GM12878 (cell line): ENCODE data around the gene KIF12. TPM values are rescaled to one million over a fixed set of nuclear protein-coding genes. Genes with fewer than 3 reads are reported as not detected.

Experiments
- ATAC-seq: fragments of 200-7000 bp; cut with Tn5 transposase; 3 replicates; pipeline ENCODE4 v1.9.1; 2020; ENCODE audit warnings: mild to moderate bottlenecking, moderate library complexity
- BruUV-seq: library from RNA; stranded (reverse); fragments of 400-500 nt; replicated peaks from 2 replicates; lab custom pipeline; 2021; lab: Mats Ljungman, UMichigan
- CTCF ChIA-PET: fragments of 300-600 bp; sonication (Branson Sonifier 250); formaldehyde crosslinking; extraction: SDS; loops from one replicate; lab custom pipeline; 2021; ENCODE audit warnings: inconsistent platforms; lab: Yijun Ruan, JAX
- POLR2A ChIA-PET: fragments of 350-600 bp; formaldehyde crosslinking; extraction: SDS; loops from one replicate; lab custom pipeline; 2021; ENCODE audit warnings: inconsistent platforms; lab: Charles Lee
- RAD21 ChIA-PET: fragments of 300-600 bp; sonication (Branson Sonifier 250); formaldehyde crosslinking; loops from one replicate; lab custom pipeline; 2023; ENCODE audit warnings: antibody characterized with exemption; ENCODE audit not compliant: unreplicated experiment; lab: Charles Lee
- SMC1A ChIA-PET: fragments of 300-600 bp; sonication (Branson Sonifier 250); formaldehyde crosslinking; loops from one replicate; lab custom pipeline; 2023; ENCODE audit not compliant: unreplicated experiment, uncharacterized antibody; lab: Charles Lee
- DNase-seq: peaks from one replicate; pipeline ENCODE4 v3.0.0-alpha.2; 2011; ENCODE audit warnings: low read depth, low spot score
- FAIRE-seq: peaks from 3 replicates; lab custom pipeline; 2011; peaks lifted over from hg19 to GRCh38; lab: Jason Lieb, UNC
- H2AFZ ChIP-seq: 2 replicates; pipeline ENCODE4 v1.6.0; 2011; ENCODE audit warnings: low read depth, low read length, control low read depth; ENCODE audit not compliant: control insufficient read depth
- H3K27ac ChIP-seq: 2 replicates; pipeline ENCODE4 v1.5.1; 2011; ENCODE audit warnings: control low read depth; ENCODE audit not compliant: control insufficient read depth, insufficient read depth
- H3K27me3 ChIP-seq, 2 experiments: replicated peaks in 1 of 2; 2 replicates each; pipeline versions ENCODE4 v1.6.0 to v1.6.1; 2011; ENCODE audit warnings: low read length in 1 of 2; ENCODE audit not compliant: control insufficient read depth in 2 of 2, insufficient read depth in 2 of 2
- H3K36me3 ChIP-seq, 2 experiments: 2 replicates each; pipeline ENCODE4 v1.5.1; 2011; ENCODE audit warnings: low read length in 1 of 2; ENCODE audit not compliant: control insufficient read depth in 2 of 2, insufficient read depth in 2 of 2
- H3K4me1 ChIP-seq: 2 replicates; pipeline ENCODE4 v1.6.1; 2011; ENCODE audit warnings: mild to moderate bottlenecking, low read length, moderate library complexity, mixed read lengths; ENCODE audit not compliant: control insufficient read depth, insufficient read depth
- H3K4me2 ChIP-seq: 2 replicates; pipeline ENCODE4 v1.6.0; 2011; ENCODE audit warnings: control low read depth; ENCODE audit not compliant: control insufficient read depth, insufficient read depth
- H3K4me3 ChIP-seq: fragments of 200-600 bp; sonication (generic); 2 replicates; pipeline ENCODE4 v1.5.1; 2016
- H3K79me2 ChIP-seq: 2 replicates; pipeline ENCODE4 v1.6.0; 2011; ENCODE audit warnings: low read length; ENCODE audit not compliant: control insufficient read depth, insufficient read depth
- H3K9ac ChIP-seq: 2 replicates; pipeline ENCODE4 v1.8.0; 2011; ENCODE audit warnings: low read length, control low read depth, mixed read lengths; ENCODE audit not compliant: control insufficient read depth, insufficient read depth
- H3K9me3 ChIP-seq: replicated peaks from 3 replicates; pipeline ENCODE4 v1.5.1; 2011; ENCODE audit warnings: mild to moderate bottlenecking, low read length; ENCODE audit not compliant: control insufficient read depth, insufficient read depth
- H4K20me1 ChIP-seq: 2 replicates; pipeline ENCODE4 v1.6.0; 2011; ENCODE audit not compliant: control insufficient read depth, insufficient read depth
- CTCF ChIP-seq, 3 experiments: IDR thresholded peaks in 2 of 3; conservative IDR thresholded peaks in 1 of 3; 2 replicates each; pipeline ENCODE4 v1.5.1; 2011; ENCODE audit warnings: low read depth in 3 of 3, low read length in 3 of 3, mild to moderate bottlenecking in 3 of 3, control low read depth in 2 of 3, moderate library complexity in 2 of 3, inconsistent platforms in 1 of 3, mixed read lengths in 1 of 3; ENCODE audit not compliant: control insufficient read depth in 2 of 3, insufficient read depth in 1 of 3; ENCODE audit errors: extremely low read depth in 1 of 3
- CUX1 ChIP-seq: IDR thresholded peaks from 2 replicates; pipeline ENCODE4 v1.6.1; 2012; ENCODE audit warnings: improper control_type of control experiment, low read depth, low read length; ENCODE audit not compliant: insufficient replicate concordance
- MEF2A ChIP-seq: IDR thresholded peaks from 2 replicates; pipeline ENCODE4 v1.6.1; 2011; ENCODE audit warnings: low read depth, mild to moderate bottlenecking, low read length, moderate library complexity; ENCODE audit not compliant: insufficient read depth
- MEF2B ChIP-seq: fragments of 450-650 bp; IDR thresholded peaks from 2 replicates; pipeline ENCODE4 v1.6.1; 2018; ENCODE audit warnings: mild to moderate bottlenecking, moderate library complexity; ENCODE audit not compliant: partially characterized antibody, poor library complexity, severe bottlenecking
- NKRF ChIP-seq: fragments of 450-650 bp; conservative IDR thresholded peaks from 2 replicates; pipeline ENCODE4 v1.6.1; 2017; ENCODE audit warnings: mild to moderate bottlenecking, moderate library complexity
- RELB ChIP-seq: fragments of 450-650 bp; IDR thresholded peaks from 2 replicates; pipeline ENCODE4 v1.6.1; 2017; ENCODE audit warnings: low read depth, mild to moderate bottlenecking, moderate library complexity
- WGBS: methylation state at CpG from one replicate; pipeline ENCODE4 v1.1.6; 2016; ENCODE audit warnings: low lambda C conversion rate; ENCODE audit not compliant: insufficient replicate concordance, insufficient coverage; ENCODE audit errors: missing lambda C conversion rate; 5-methylcytosine and 5-hydroxymethylcytosine counted together
- in situ Hi-C: fragments of 300-500 bp; cut with MboI; formaldehyde crosslinking; loops from 9 replicates; pipeline ENCODE4 v1.14.3; 2018; ENCODE audit warnings: mixed read lengths
- intact Hi-C: fragments of 100-400 bp; cut with micrococcal nuclease; formaldehyde crosslinking; loops from one replicate; pipeline ENCODE4 v1.14.2; 2022; ENCODE audit not compliant: unreplicated experiment
- polyA plus RNA-seq, 11 experiments: library from polyadenylated mRNA; depleted of rRNA in 4 of 11; unstranded in 6 of 11; stranded (reverse) in 5 of 11; fragments of >200 nt; fragmentation: Nextera tagmentation in 4 of 11; fragmentation: Illumina TruSeq in 1 of 11; extraction: Ambion mirVana in 4 of 11; extraction: Trizol in 1 of 11; gene quantifications; 1 replicate in 1 of 11; 2 replicates in 10 of 11; pipeline versions ENCODE4 v1.2.1 to v1.2.3, GENCODE V29; 2011 to 2016; ENCODE audit warnings: inconsistent platforms in 2 of 11, missing spikeins in 2 of 11, low read depth in 1 of 11
- total RNA-seq, 4 experiments: library from RNA; depleted of rRNA in 3 of 4; stranded (reverse); fragments of >200 nt in 3 of 4; fragmentation: Illumina TruSeq in 1 of 4; extraction: Trizol in 1 of 4; gene quantifications; 2 replicates each; pipeline versions ENCODE4 v1.2.1 to v1.2.3, GENCODE V29; 2013 to 2021

KIF12 gene
- total and polyA plus RNA-seq, 10 of the 15 experiments (the other 5 are each of a cell fraction or from before 2014, with no cell fraction given): not detected

- Histone ChIP-seq H3K9me3 (no peaks in the 10 kb centered on the region), H4K20me1 (no peaks in the 10 kb centered on the region), H3K36me3 (no peaks in the 10 kb centered on the region), H3K79me2 (no peaks in the 10 kb centered on the region), H3K9ac (no peak overlapping the region), H3K27ac (no peak overlapping the region), H3K4me1 (no peaks in the 10 kb centered on the region), H3K4me2 (no peak overlapping the region), H3K4me3 (no peak overlapping the region), H3K27me3 (peaks cover 0 to 5% of the 10 kb centered on the region in 2 experiments; a peak in 3 of 4 replicates), H2AFZ (no peak overlapping the region)
- DNase-seq (no peak), ATAC-seq (no peak), FAIRE-seq (no peak)
- ChIA-PET POLR2A (no interaction called here), CTCF (interaction anchor here (1.0 to 4.3 kb wide), 8 partner anchors 11 to 569 kb away, joined by 3 to 61 read pairs (median 4); partner anchors contain the start of gene COL27A1), SMC1A (interaction anchor here (1.8 kb wide), 1 partner anchor 207 kb away, joined by 7 read pairs; no protein-coding TSS in a partner anchor), RAD21 (interaction anchor here (3.8 kb wide), 1 partner anchor 206 kb away, joined by 24 read pairs; no protein-coding TSS in a partner anchor)
- 6% methylated on average over 11 of the region's 11 CpGs for WGBS
- in situ Hi-C loops: loop anchor here (25.0 kb wide), 1 partner anchor 203 kb away; no protein-coding TSS in a partner anchor
- BruUV-seq: no TSS peak
- intact Hi-C loops: no loop called here
- TF ChIP-seq RELB (no peak), MEF2B (no peak), NKRF (no peak), MEF2A (no peak), CTCF (IDR thresholded peaks at IDR 0.05 in 2 of 3, conservative IDR thresholded peaks at IDR 0.05 in 1 of 3; ENCODE audit: control insufficient read depth in 2 of 3, extremely low read depth in 1 of 3, insufficient read depth in 1 of 3, low read depth in 3 of 3, low read length in 3 of 3) (no peak), CUX1 (no peak)
Measured at GRCh38 chr9:114084282-114085073, 14.6 kb downstream of the KIF12 start.
